ENCODE results near the gene ARG2.

Gene ARG2

GRCh38 chr14:67581643-67582042 is 38.1 kb upstream of the ARG2 start:
- H3K4me2 ChIP-seq (ENCODE audit: low read length): no peak overlapping the region
- H3K27ac ChIP-seq (ENCODE audit: low read depth, low read length): no peak overlapping the region
- no peaks in the 10 kb centered on the region for H3K79me2 ChIP-seq (ENCODE audit: control insufficient read depth, low read length)
- H3K36me3 ChIP-seq (ENCODE audit: control insufficient read depth, low read length): no peaks in the 10 kb centered on the region
- H3K9me2 ChIP-seq (replicated peaks; ENCODE audit: control insufficient read depth, low read length): no peaks in the 10 kb centered on the region
- no peaks in the 10 kb centered on the region for H3K9me3 ChIP-seq (ENCODE audit: control insufficient read depth, insufficient read depth, low read length)
- H3K27me3 ChIP-seq (ENCODE audit: control insufficient read depth, low read length): no peaks in the 10 kb centered on the region
- H3K4me3 ChIP-seq (ENCODE audit: low read length): no peak overlapping the region
- TF ChIP-seq CTCF (IDR thresholded peaks at IDR 0.05; ENCODE audit: low read depth, low read length, poor library complexity, severe bottlenecking) (no peak), EZH2phosphoT487 (IDR thresholded peaks at IDR 0.05; ENCODE audit: borderline replicate concordance, low read length) (no peak)
- no peaks in the 10 kb centered on the region for H4K20me1 ChIP-seq (ENCODE audit: control insufficient read depth, insufficient read depth, low read depth, low read length)
- no peaks in the 10 kb centered on the region for H3K4me1 ChIP-seq (ENCODE audit: control insufficient read depth, low read length)
- no peaks in the 10 kb centered on the region for H3F3A ChIP-seq (ENCODE audit: control insufficient read depth, insufficient read depth)

DNA sequence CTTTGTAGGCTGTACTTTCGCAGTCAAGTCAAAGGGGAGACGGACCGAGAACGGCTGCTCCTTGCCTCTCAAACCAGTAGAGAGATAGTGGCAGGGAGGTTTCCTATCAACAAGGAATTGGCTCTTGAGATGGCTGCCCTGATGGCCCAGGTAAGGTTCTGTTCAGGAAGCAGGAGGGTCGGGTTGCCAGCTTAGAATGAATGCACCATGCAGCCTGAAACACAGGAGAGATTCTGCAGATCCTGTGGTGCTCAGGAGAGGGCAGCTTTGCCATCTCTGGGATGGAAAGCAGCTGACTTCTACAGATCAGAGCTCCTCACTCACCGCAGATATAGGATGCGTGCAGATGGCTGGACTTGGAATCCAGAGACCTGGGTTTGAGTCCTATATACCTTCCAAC is 37.7 kb upstream of the ARG2 start:
- Histone ChIP-seq H3K79me2 (ENCODE audit: control insufficient read depth, low read length) (no peaks in the 10 kb centered on the region), H4K20me1 (ENCODE audit: control insufficient read depth, insufficient read depth, low read depth, low read length) (no peaks in the 10 kb centered on the region), H3K27ac (ENCODE audit: low read depth, low read length) (no peak overlapping the region), H3F3A (ENCODE audit: control insufficient read depth, insufficient read depth) (no peaks in the 10 kb centered on the region), H3K4me2 (ENCODE audit: low read length) (no peak overlapping the region), H3K9me3 (ENCODE audit: control insufficient read depth, insufficient read depth, low read length) (no peaks in the 10 kb centered on the region), H3K9me2 (replicated peaks; ENCODE audit: control insufficient read depth, low read length) (no peaks in the 10 kb centered on the region), H3K4me3 (ENCODE audit: low read length) (no peak overlapping the region), H3K27me3 (ENCODE audit: control insufficient read depth, low read length) (no peaks in the 10 kb centered on the region), H3K4me1 (ENCODE audit: control insufficient read depth, low read length) (no peaks in the 10 kb centered on the region), H3K36me3 (ENCODE audit: control insufficient read depth, low read length) (no peaks in the 10 kb centered on the region)
- TF ChIP-seq CTCF (IDR thresholded peaks at IDR 0.05; ENCODE audit: low read depth, low read length, poor library complexity, severe bottlenecking) (no peak), EZH2phosphoT487 (IDR thresholded peaks at IDR 0.05; ENCODE audit: borderline replicate concordance, low read length) (no peak)

DNA sequence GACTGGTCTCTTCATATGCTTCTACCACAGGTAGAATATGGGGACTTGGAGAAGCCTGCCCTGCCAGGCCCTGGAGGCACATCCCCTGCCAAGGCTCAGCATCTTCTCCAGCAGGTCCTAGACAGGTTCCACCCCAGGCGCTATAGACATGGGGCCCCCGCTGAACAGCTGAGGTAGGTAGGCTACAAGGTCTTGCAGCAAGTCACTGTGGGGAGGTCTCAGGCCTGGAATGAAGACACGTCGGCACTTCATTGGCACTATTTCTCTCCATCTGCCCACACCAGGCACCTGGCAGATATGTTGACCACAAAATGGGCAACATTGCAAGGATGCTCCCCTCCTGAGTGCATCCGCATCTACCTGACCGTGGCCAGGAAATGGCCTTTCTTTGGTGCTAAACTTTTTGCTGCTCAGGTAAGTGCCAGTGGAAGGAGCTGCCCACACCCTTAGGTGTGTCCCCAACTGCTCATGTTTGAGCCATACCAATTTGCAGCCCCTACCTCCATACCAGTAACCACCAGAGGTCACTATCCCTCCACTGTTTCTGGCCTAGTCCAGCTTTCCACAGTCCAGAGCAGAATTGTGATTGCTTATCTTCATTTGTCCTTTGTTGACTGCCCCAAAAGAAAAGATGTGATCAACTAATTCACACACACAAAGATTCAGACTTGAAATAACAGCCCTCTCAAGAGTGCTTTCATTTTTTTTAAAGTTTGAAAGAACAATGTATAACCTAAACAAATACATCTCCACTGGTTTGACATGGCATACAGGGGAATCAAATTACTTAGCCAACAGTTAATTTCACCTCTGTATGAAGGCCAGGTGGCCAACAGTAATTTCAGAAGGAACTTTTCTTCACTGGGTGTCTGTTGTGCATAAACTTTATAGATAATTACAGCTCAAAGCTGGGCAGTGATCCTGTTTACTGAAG is 35.7 kb upstream of the ARG2 start:
- Histone ChIP-seq H3K36me3 (ENCODE audit: control insufficient read depth, low read length) (peaks cover 3% of the 10 kb centered on the region; the same call in 1 of the 2 replicates), H3K79me2 (ENCODE audit: control insufficient read depth, low read length) (no peaks in the 10 kb centered on the region), H3K9me2 (replicated peaks; ENCODE audit: control insufficient read depth, low read length) (no peaks in the 10 kb centered on the region), H3F3A (ENCODE audit: control insufficient read depth, insufficient read depth) (no peaks in the 10 kb centered on the region), H3K4me1 (ENCODE audit: control insufficient read depth, low read length) (no peaks in the 10 kb centered on the region), H3K27ac (ENCODE audit: low read depth, low read length) (no peak overlapping the region), H3K27me3 (ENCODE audit: control insufficient read depth, low read length) (no peaks in the 10 kb centered on the region), H3K4me2 (ENCODE audit: low read length) (no peak overlapping the region), H3K9me3 (ENCODE audit: control insufficient read depth, insufficient read depth, low read length) (no peaks in the 10 kb centered on the region), H3K4me3 (ENCODE audit: low read length) (no peak overlapping the region), H4K20me1 (ENCODE audit: control insufficient read depth, insufficient read depth, low read depth, low read length) (no peaks in the 10 kb centered on the region)
- no peak for TF ChIP-seq EZH2phosphoT487 (IDR thresholded peaks at IDR 0.05; ENCODE audit: borderline replicate concordance, low read length)
- TF ChIP-seq CTCF (IDR thresholded peaks at IDR 0.05; ENCODE audit: low read depth, low read length, poor library complexity, severe bottlenecking): peak; percentile 79
